ENCODE results near the gene BCKDHA.

- TF ChIP-seq CTCF (conservative IDR thresholded peaks at IDR 0.05; ENCODE audit: low read length) (peak; percentile 99), EZH2phosphoT487 (IDR thresholded peaks at IDR 0.05; ENCODE audit: borderline replicate concordance, low read depth, low read length) (no peak)
These were observed 51.7 kb downstream of the BCKDHA start for GRCh38 chr19:41449079-41449864.

All from OCI-LY7 (cell line).